Activated naive CD8-positive, alpha-beta T cell treated with anti-CD3 and anti-CD28 coated beads for 36 hours (primary cell): Measurements from ENCODE around the gene LRRC32. TPM values are rescaled to one million over a fixed set of nuclear protein-coding genes. Genes with fewer than 3 reads are reported as not detected.

Experiments used
- total RNA-seq, 2 experiments: library from RNA; stranded (reverse); gene quantifications; one replicate each; pipeline ENCODE4 v1.2.3, GENCODE V29; 2021

Gene LRRC32
- total RNA-seq, 2 experiments from 2014 or later = 11.5 to 12.1 TPM

Other genes starting within 250 kb of the LRRC32 start
- 10 to 100 TPM; 19.7 TPM for gene EMSY, start 225.7 kb downstream of the LRRC32 start, total RNA-seq
- 1 to 10 TPM; 2.7 to 3.7 TPM for gene TSKU, start 112.6 kb upstream of the LRRC32 start, total RNA-seq
- 10 to 100 TPM; 10.7 to 11.6 TPM for gene ACER3, start 190.2 kb upstream of the LRRC32 start, total RNA-seq